Gastroesophageal sphincter (tissue), 3 donors: ENCODE measurements around the gene CASTOR1.

Experiments used
- CTCF ChIP-seq, 4 experiments: fragments of 200-600 bp in 2 of 4; fragments of 450-650 bp in 2 of 4; sonication (generic) in 1 of 4; IDR thresholded peaks; one replicate each; pipeline ENCODE4 v1.5.1; 2017 to 2019; ENCODE audit warnings: antibody characterized with exemption in 4 of 4, mild to moderate bottlenecking in 2 of 4, moderate library complexity in 2 of 4
- POLR2AphosphoS5 ChIP-seq: sonication (generic); formaldehyde crosslinking; IDR thresholded peaks from one replicate; pipeline ENCODE4 v1.6.1; 2017; ENCODE audit warnings: antibody characterized with exemption

GRCh38 chr22:30287648-30288418, 1.5 kb downstream of the CASTOR1 start:
- peak in 3 of 4 experiments; percentile 80 to 87 (median 85) for TF ChIP-seq CTCF (IDR thresholded peaks at IDR 0.05)
- TF ChIP-seq POLR2AphosphoS5 = peak; percentile 62
